HG03469 (cell line): ENCODE results near the gene ZFR2.
"Not testable (repeated sequence)": the region's sequence is repeated elsewhere in the genome, so short reads cannot be mapped to it uniquely, and the experiment has no call there.

Source experiments
- ATAC-seq: cut with Tn5 transposase; IDR thresholded peaks from one replicate; pipeline ENCODE4 v1.9.1; 2021; ENCODE audit warnings: mild to moderate bottlenecking, moderate library complexity, moderate number of reproducible peaks; ENCODE audit not compliant: unreplicated experiment

ZFR2 gene

GRCh38 chr19:3759482-3760254 is 109.2 kb downstream of the ZFR2 start:
- no peak for ATAC-seq

GRCh38 chr19:3758297-3758696 is 110.5 kb downstream of the ZFR2 start:
- ATAC-seq, result not testable (repeated sequence)

- not testable (repeated sequence) for ATAC-seq
Measured at GRCh38 chr19:3757705-3758104, 111.1 kb downstream of the ZFR2 start.
